GM12801 (cell line): ENCODE measurements around the gene OPN4.

Experiments used
- TF ChIP-seq, protein P1 (sequence below): IDR thresholded peaks from one replicate; pipeline ENCODE4 v1.5.1; 2011; ENCODE audit warnings: control low read depth; ENCODE audit not compliant: insufficient read length; ENCODE audit errors: extremely low read depth

OPN4 gene

DNA sequence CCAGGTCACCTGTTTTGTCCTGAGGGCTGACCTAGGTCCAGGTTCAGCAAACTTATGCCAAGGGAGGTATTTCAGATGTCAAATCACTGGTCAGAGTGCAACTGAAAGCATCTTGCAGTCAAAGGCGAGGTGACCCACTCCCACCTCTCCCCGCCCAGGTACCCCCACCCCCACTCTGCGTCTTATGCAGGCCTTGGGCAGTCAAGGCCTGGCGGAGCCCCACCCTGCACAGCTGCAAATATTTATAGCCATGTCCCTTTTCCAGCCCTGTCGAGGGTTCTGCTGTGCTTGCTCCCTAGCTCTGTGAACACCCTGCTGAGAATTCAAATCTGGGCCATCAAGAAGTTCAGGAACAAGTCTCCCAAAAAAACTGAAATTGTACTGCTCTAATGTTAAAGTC lies 61.5 kb downstream of the OPN4 start:
- TF ChIP-seq, protein P1, sequence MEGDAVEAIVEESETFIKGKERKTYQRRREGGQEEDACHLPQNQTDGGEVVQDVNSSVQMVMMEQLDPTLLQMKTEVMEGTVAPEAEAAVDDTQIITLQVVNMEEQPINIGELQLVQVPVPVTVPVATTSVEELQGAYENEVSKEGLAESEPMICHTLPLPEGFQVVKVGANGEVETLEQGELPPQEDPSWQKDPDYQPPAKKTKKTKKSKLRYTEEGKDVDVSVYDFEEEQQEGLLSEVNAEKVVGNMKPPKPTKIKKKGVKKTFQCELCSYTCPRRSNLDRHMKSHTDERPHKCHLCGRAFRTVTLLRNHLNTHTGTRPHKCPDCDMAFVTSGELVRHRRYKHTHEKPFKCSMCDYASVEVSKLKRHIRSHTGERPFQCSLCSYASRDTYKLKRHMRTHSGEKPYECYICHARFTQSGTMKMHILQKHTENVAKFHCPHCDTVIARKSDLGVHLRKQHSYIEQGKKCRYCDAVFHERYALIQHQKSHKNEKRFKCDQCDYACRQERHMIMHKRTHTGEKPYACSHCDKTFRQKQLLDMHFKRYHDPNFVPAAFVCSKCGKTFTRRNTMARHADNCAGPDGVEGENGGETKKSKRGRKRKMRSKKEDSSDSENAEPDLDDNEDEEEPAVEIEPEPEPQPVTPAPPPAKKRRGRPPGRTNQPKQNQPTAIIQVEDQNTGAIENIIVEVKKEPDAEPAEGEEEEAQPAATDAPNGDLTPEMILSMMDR: no peak
